Heart left ventricle (tissue), 16 donors: ENCODE results near the gene MACIR. TPM values are rescaled to one million over a fixed set of nuclear protein-coding genes. Genes with fewer than 3 reads are reported as not detected.

ENCODE experiments used
- ATAC-seq, 4 donors: fragments of 200-7000 bp; cut with Tn5 transposase; one replicate each; pipeline ENCODE4 v1.9.1; 2020 to 2022; ENCODE audit warnings: moderate library complexity in 4 of 4, mild to moderate bottlenecking in 3 of 4, moderate number of reproducible peaks in 1 of 4
- DNase-seq, 5 donors: peaks; one replicate each; pipeline ENCODE4 v3.0.0-alpha.2; 2020
- H3K27ac ChIP-seq, 12 donors: fragments of 200-600 bp; sonication (generic) in 4 of 12; one replicate each; pipeline versions ENCODE4 v1.5.0 to v1.8.0; 2016 to 2022; ENCODE audit warnings: mild to moderate bottlenecking in 2 of 12
- H3K27me3 ChIP-seq, 9 donors: fragments of 200-600 bp; sonication (generic) in 2 of 9; one replicate each; pipeline versions ENCODE4 v1.5.1 to v1.8.0; 2016 to 2022; ENCODE audit warnings: mild to moderate bottlenecking in 3 of 9
- H3K36me3 ChIP-seq, 9 donors: fragments of 200-600 bp; sonication (generic) in 2 of 9; one replicate each; pipeline versions ENCODE4 v1.5.0 to v1.8.0; 2018 to 2022; ENCODE audit warnings: mild to moderate bottlenecking in 2 of 9
- H3K4me1 ChIP-seq, 12 donors: fragments of 200-600 bp; sonication (generic) in 4 of 12; one replicate each; pipeline versions ENCODE4 v1.5.0 to v1.8.0; 2016 to 2022; ENCODE audit warnings: mild to moderate bottlenecking in 3 of 12
- H3K4me3 ChIP-seq, 12 donors: fragments of 200-600 bp; sonication (generic) in 4 of 12; one replicate each; pipeline versions ENCODE4 v1.5.0 to v1.8.0; 2017 to 2022; ENCODE audit warnings: mild to moderate bottlenecking in 9 of 12, moderate library complexity in 4 of 12
- H3K9me3 ChIP-seq, 12 donors: fragments of 200-600 bp; sonication (generic) in 4 of 12; one replicate each; pipeline versions ENCODE4 v1.5.0 to v1.8.0; 2016 to 2022; ENCODE audit warnings: mild to moderate bottlenecking in 1 of 12
- CTCF ChIP-seq, 12 donors: fragments of 200-600 bp; sonication (generic) in 4 of 12; IDR thresholded peaks; one replicate each; pipeline versions ENCODE4 v1.5.0 to v1.8.0; 2018 to 2022; ENCODE audit warnings: antibody characterized with exemption in 12 of 12, mild to moderate bottlenecking in 5 of 12
- POLR2A ChIP-seq, 2 donors: fragments of 450-650 bp; IDR thresholded peaks; one replicate each; pipeline ENCODE4 v1.6.1; 2017; ENCODE audit warnings: antibody characterized with exemption in 2 of 2, mild to moderate bottlenecking in 2 of 2, moderate library complexity in 2 of 2
- WGBS, 4 donors: extraction: QIAGEN DNeasy Blood & Tissue Kit in 2 of 4; methylation state at CpG; one replicate each; pipeline versions ENCODE4 v1.1.5 to v1.1.7; 2013 to 2018; 5-methylcytosine and 5-hydroxymethylcytosine counted together
- intact Hi-C, 10 donors: fragments of 100-400 bp; cut with DNase I; formaldehyde crosslinking; loops; one replicate each; pipeline versions ENCODE4 v1.11.1 to v1.14.2; 2022
- long read RNA-seq, 3 donors: library from polyadenylated mRNA; unstranded; transcript quantifications; one replicate each; pipeline ENCODE4 v2.0.0, GENCODE V29; 2020 to 2021
- polyA plus RNA-seq, 2 donors: library from polyadenylated mRNA; stranded (reverse); fragments of 200-250 nt; gene quantifications; one replicate each; pipeline ENCODE4 v1.2.3, GENCODE V29; 2013
- total RNA-seq, 9 donors: library from RNA; depleted of rRNA in 2 of 9; stranded (reverse); fragments of >200 nt in 2 of 9; fragmentation: NEBNext Ultra II Directional in 3 of 9; extraction: Animal tissue kit (Norgen Biotek cat#: 25700) in 3 of 9; gene quantifications; one replicate each; pipeline versions ENCODE4 v1.1.0 to v1.2.4, GENCODE V29; 2016 to 2023
- donor health status: ischemic (EF 13 %, LVEDD 7.1; RV severe dilation, severe dysfunction).
- donor health status: healthy with polysubstance abuse.
- donor health status: DM: no; HTN: yes; CAD: no.
- donor health status: DM: no; HTN: no; CAD: no.
- donor health status: ischemic (EF 25% LVEDD 6.9; RV normal size, moderate dysfunction).
- donor health status: ischemic (EF 25% LVEDD 5.7; RV mildly dilated, moderate dysfunction).
- donor health status: healthy.
- donor health status: DM: yes; HTN: yes; CAD: no.
- donor health status: ischemic (EF 35%, LVEDD 5.7; RV mildly dilated, moderate dysfunction).
- donor health status: nonischemic (EF 11% LVEDD 7.7; RV severe dilation, severe dysfunction).
- donor health status: DM: yes; HTN: yes; CAD: no.
- donor health status: PGD.
- donor health status: ischemic (EF 29% LVEDD 5.4; RV normal size, mild dysfunction).
- donor health status: nonischemic (EF 23%, LVEDD 6.1; RV moderate dilation, normal function).

Gene MACIR, protein sequence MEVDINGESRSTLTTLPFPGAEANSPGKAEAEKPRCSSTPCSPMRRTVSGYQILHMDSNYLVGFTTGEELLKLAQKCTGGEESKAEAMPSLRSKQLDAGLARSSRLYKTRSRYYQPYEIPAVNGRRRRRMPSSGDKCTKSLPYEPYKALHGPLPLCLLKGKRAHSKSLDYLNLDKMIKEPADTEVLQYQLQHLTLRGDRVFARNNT
- total RNA-seq (1 to 10 TPM; 2.7 to 6.0 (median 4.6) TPM), polyA plus RNA-seq (1 to 10 TPM; 2.9 to 3.7 TPM)
- long read RNA-seq, donor 1, transcript C5orf30-201 (3 exons, 3,049 nt), result major isoform, 7 of 10 reads
- long read RNA-seq, donor 1, partial matches to known transcripts, result 0 of 10 reads
- long read RNA-seq, donor 1, other reads (novel, unspliced or antisense), result 3 of 10 reads
- long read RNA-seq, donor 2, transcript C5orf30-201 (3 exons, 3,049 nt), result major isoform, 9 of 16 reads
- long read RNA-seq, donor 2, partial matches to known transcripts, result 3 of 16 reads
- long read RNA-seq, donor 2, other reads (novel, unspliced or antisense), result 0 of 16 reads
- long read RNA-seq, donor 3, transcript C5orf30-201 (3 exons, 3,049 nt), result major isoform, 6 of 8 reads
- long read RNA-seq, donor 3, partial matches to known transcripts, result 1 of 8 reads
- long read RNA-seq, donor 3, other reads (novel, unspliced or antisense), result 0 of 8 reads

DNA sequence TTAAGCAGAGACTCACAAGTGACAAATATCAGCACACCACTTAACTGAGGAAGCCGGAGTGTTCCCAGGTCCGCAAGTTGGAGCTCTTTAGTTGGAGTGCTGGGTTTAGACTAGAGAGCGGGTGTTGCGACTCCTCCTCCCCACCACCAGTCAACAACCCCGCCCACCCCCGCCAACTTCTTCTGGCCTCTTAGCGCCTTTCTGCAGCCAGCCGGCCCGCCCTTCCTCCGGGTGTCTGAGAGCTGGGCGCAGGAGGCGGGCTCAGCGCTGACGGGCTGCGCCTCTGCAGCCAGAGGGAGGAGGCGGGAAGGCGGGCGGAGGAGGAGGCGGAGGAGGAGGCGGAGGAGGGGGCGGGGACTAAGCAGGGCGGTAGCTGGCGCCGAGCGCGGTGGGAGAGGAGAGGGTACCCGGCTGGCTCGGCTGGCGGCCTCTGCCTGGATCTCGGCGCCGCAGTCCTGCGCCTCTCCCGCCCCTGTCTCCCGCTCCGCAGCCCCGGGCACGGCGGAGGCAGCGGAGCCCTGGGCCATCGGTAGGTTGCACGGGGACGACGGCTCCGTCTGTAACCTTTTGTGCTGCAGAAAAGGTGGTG lies at the start of gene MACIR:
Gene MACIR (plus strand): TSS at position 396 of the 589 bp plus-strand sequence. CDS start 17,157 bp downstream, outside the sequence.
- intact Hi-C loops, result loop anchor here in 1 of 10 donors (2.0 to 10.0 kb wide), 2 partner anchors 216 to 306 kb away; partner anchors contain the start of gene NUDT12
- ATAC-seq (peak; percentile 98 to 99 (median 98)), DNase-seq (peak; percentile 95 to 99 (median 98))
- WGBS, 4 donors, result 0 to 2% (median 0%) methylated on average over 21 to 45 of the region's 45 CpGs
- Histone ChIP-seq H3K4me3 (peak within 1 kb of the TSS; percentile 63 to 96 (median 92)), H3K9me3 (no peaks in the 10 kb centered on the region), H3K27ac (peak within 1 kb of the TSS; percentile 76 to 93 (median 84)), H3K27me3 (no peaks in the 10 kb centered on the region), H3K4me1 (peaks cover 0 to 42% (median 29%) of the 10 kb centered on the region in 12 donors), H3K36me3 (no peaks in the 10 kb centered on the region)
- TF ChIP-seq POLR2A (IDR thresholded peaks at IDR 0.05) (peak in 1 of 2 donors; percentile 85), CTCF (IDR thresholded peaks at IDR 0.05) (peak in 4 of 12 donors; percentile 16 to 37 (median 22))

- no peak overlapping the region for H3K4me3 ChIP-seq
- no peak for DNase-seq
- intact Hi-C loops, result no loop called here
- peaks cover 0 to 27% (median 5%) of the 10 kb centered on the region in 12 donors for H3K4me1 ChIP-seq
- ATAC-seq, result no peak
- TF ChIP-seq POLR2A (IDR thresholded peaks at IDR 0.05) (no peak), CTCF (IDR thresholded peaks at IDR 0.05) (no peak)
- H3K27ac ChIP-seq, result no peak overlapping the region
- H3K36me3 ChIP-seq, result peaks cover 0 to 14% (median 0%) of the 10 kb centered on the region in 9 donors
- H3K27me3 ChIP-seq, result no peaks in the 10 kb centered on the region
- H3K9me3 ChIP-seq, result no peaks in the 10 kb centered on the region
These were observed 49.5 kb upstream of the MACIR start for GRCh38 chr5:103209065-103209464.

GRCh38 chr5:103210952-103211351 lies 47.6 kb upstream of the MACIR start:
- no peak overlapping the region for H3K27ac ChIP-seq
- H3K4me3 ChIP-seq, result no peak overlapping the region
- ATAC-seq (no peak), DNase-seq (no peak)
- WGBS, 4 donors, result 96 to 98% (median 97%) methylated on average over 2 of the region's 2 CpGs
- intact Hi-C loops, result no loop called here
- no peaks in the 10 kb centered on the region for H3K9me3 ChIP-seq
- H3K36me3 ChIP-seq, result peaks cover 0 to 10% (median 0%) of the 10 kb centered on the region in 9 donors
- H3K4me1 ChIP-seq, result peaks cover 0 to 28% (median 5%) of the 10 kb centered on the region in 12 donors
- no peak for TF ChIP-seq POLR2A (IDR thresholded peaks at IDR 0.05)
- no peak for TF ChIP-seq CTCF (IDR thresholded peaks at IDR 0.05)
- H3K27me3 ChIP-seq, result no peaks in the 10 kb centered on the region
